ENCODE results near the gene ANO4. TPM values are rescaled to one million over a fixed set of nuclear protein-coding genes. Genes with fewer than 3 reads are reported as not detected.

The ANO4 gene
- total RNA-seq, 2 donors from 2014 or later = 7.2 to 8.5 TPM

GRCh38 chr12:100795800-100796179 lies 1.2 kb downstream of the ANO4 start:
- no peak overlapping the region for H3K4me3 ChIP-seq
- no peaks in the 10 kb centered on the region for H3K4me1 ChIP-seq (replicated peaks)
- H3K36me3 ChIP-seq = no peaks in the 10 kb centered on the region
- no peaks in the 10 kb centered on the region for H3K9me3 ChIP-seq
- no peak for TF ChIP-seq POLR2AphosphoS5 (IDR thresholded peaks at IDR 0.05)
- TF ChIP-seq POLR2A (IDR thresholded peaks at IDR 0.05) = no peak
- TF ChIP-seq CTCF (IDR thresholded peaks at IDR 0.05) = no peak
- 52% methylated on average over 6 of the region's 6 CpGs for whole genome bisulfite sequencing
- no peak overlapping the region for H3K27ac ChIP-seq
- no peaks in the 10 kb centered on the region for H3K27me3 ChIP-seq (replicated peaks; ENCODE audit: insufficient read depth)
- intact Hi-C loops (cut with DNase I) = no loop called here
- no peak for DNase-seq (ENCODE audit: low spot score)

- no peaks in the 10 kb centered on the region for H3K9me3 ChIP-seq
- WGBS = 66% methylated on average over 3 of the region's 3 CpGs
- no peaks in the 10 kb centered on the region for H3K36me3 ChIP-seq
- intact Hi-C loops (cut with DNase I) = no loop called here
- H3K27me3 ChIP-seq (replicated peaks; ENCODE audit: insufficient read depth) = no peaks in the 10 kb centered on the region
- H3K4me1 ChIP-seq (replicated peaks) = no peaks in the 10 kb centered on the region
- DNase-seq (ENCODE audit: low spot score) = no peak
- H3K27ac ChIP-seq = no peak overlapping the region
- TF ChIP-seq POLR2AphosphoS5 (IDR thresholded peaks at IDR 0.05) (no peak), CTCF (IDR thresholded peaks at IDR 0.05) (no peak), POLR2A (IDR thresholded peaks at IDR 0.05) (no peak)
- no peak overlapping the region for H3K4me3 ChIP-seq
Measured at GRCh38 chr12:100796621-100797020, 2.0 kb downstream of the ANO4 start.

- DNase-seq (ENCODE audit: low spot score) = no peak
- H3K27ac ChIP-seq = no peak overlapping the region
- H3K4me1 ChIP-seq (replicated peaks) = no peaks in the 10 kb centered on the region
- intact Hi-C loops (cut with DNase I) = no loop called here
- no peak overlapping the region for H3K4me3 ChIP-seq
- 78% methylated on average over 1 of the region's 1 CpG for WGBS
- TF ChIP-seq POLR2AphosphoS5 (IDR thresholded peaks at IDR 0.05) (no peak), POLR2A (IDR thresholded peaks at IDR 0.05) (no peak), CTCF (IDR thresholded peaks at IDR 0.05) (no peak)
- H3K27me3 ChIP-seq (replicated peaks; ENCODE audit: insufficient read depth) = no peaks in the 10 kb centered on the region
- no peaks in the 10 kb centered on the region for H3K36me3 ChIP-seq
- H3K9me3 ChIP-seq = no peaks in the 10 kb centered on the region
Measured at GRCh38 chr12:100797246-100797645, 2.7 kb downstream of the ANO4 start.

- TF ChIP-seq POLR2A (IDR thresholded peaks at IDR 0.05) (no peak), CTCF (IDR thresholded peaks at IDR 0.05) (no peak), POLR2AphosphoS5 (IDR thresholded peaks at IDR 0.05) (no peak)
- Histone ChIP-seq H3K4me3 (no peak overlapping the region), H3K9me3 (no peaks in the 10 kb centered on the region), H3K4me1 (replicated peaks) (no peaks in the 10 kb centered on the region), H3K27me3 (replicated peaks; ENCODE audit: insufficient read depth) (no peaks in the 10 kb centered on the region), H3K27ac (no peak overlapping the region), H3K36me3 (no peaks in the 10 kb centered on the region)
- intact Hi-C loops (cut with DNase I) = no loop called here
- DNase-seq (ENCODE audit: low spot score) = no peak
Measured at GRCh38 chr12:100797786-100798185, 3.2 kb downstream of the ANO4 start.

- no peak overlapping the region for H3K27ac ChIP-seq
- intact Hi-C loops (cut with DNase I) = no loop called here
- no peaks in the 10 kb centered on the region for H3K36me3 ChIP-seq
- no peaks in the 10 kb centered on the region for H3K9me3 ChIP-seq
- TF ChIP-seq CTCF (IDR thresholded peaks at IDR 0.05) (no peak), POLR2A (IDR thresholded peaks at IDR 0.05) (no peak), POLR2AphosphoS5 (IDR thresholded peaks at IDR 0.05) (no peak)
- WGBS = 41% methylated on average over 3 of the region's 3 CpGs
- no peaks in the 10 kb centered on the region for H3K4me1 ChIP-seq (replicated peaks)
- H3K27me3 ChIP-seq (replicated peaks; ENCODE audit: insufficient read depth) = no peaks in the 10 kb centered on the region
- DNase-seq (ENCODE audit: low spot score) = no peak
- no peak overlapping the region for H3K4me3 ChIP-seq
Measured at GRCh38 chr12:100798286-100799160, 3.9 kb downstream of the ANO4 start.

Data from prostate gland (tissue), 2 donors.